ENCODE measurements around the gene SUPT3H.

SUPT3H gene

DNA sequence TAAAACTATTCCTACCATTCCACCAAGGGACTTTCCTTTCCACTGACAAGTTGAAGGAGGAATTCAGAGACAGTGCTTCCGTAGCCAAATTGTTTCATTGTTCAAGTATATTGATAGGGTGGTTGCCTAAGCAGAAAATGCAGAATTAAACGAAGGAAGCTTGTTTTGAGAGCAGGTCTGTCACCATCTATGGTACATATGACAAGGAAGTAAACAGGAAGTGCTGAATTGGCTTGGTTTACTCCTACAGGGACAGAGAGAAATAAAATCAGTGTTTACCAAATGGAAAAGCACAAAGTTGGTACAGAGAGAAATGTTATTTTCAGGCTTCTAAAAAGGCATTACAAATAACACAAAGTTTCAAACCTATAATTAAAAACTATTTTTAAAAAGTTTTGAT, 568.5 kb downstream of the SUPT3H start:
- Histone ChIP-seq H3K9me3 (ENCODE audit: insufficient read depth, low read length) (no peaks in the 10 kb centered on the region), H3K4me3 (ENCODE audit: insufficient read length, low read depth) (no peak overlapping the region), H3K27me3 (ENCODE audit: insufficient read depth, insufficient read length) (no peaks in the 10 kb centered on the region), H3K9ac (ENCODE audit: insufficient read length, low read depth) (no peak overlapping the region), H3K36me3 (ENCODE audit: insufficient read depth, insufficient read length, low read length) (no peaks in the 10 kb centered on the region), H3K4me1 (ENCODE audit: insufficient read depth, insufficient read length) (no peaks in the 10 kb centered on the region)
- TF ChIP-seq YY1 (IDR thresholded peaks at IDR 0.05; ENCODE audit: insufficient read depth, insufficient read length) (no peak), ZNF274 (IDR thresholded peaks at IDR 0.05; ENCODE audit: low read depth, low read length) (no peak), SUZ12 (IDR thresholded peaks at IDR 0.05; ENCODE audit: extremely low read depth, insufficient read depth, insufficient read length) (no peak)
- DNase-seq (ENCODE audit: low read depth, low spot score) = no peak

GRCh38 chr6:44808148-44808547, 569.6 kb downstream of the SUPT3H start:
- no peak for DNase-seq (ENCODE audit: low read depth, low spot score)
- H3K9ac ChIP-seq (ENCODE audit: insufficient read length, low read depth) = no peak overlapping the region
- H3K36me3 ChIP-seq (ENCODE audit: insufficient read depth, insufficient read length, low read length) = no peaks in the 10 kb centered on the region
- TF ChIP-seq ZNF274 (IDR thresholded peaks at IDR 0.05; ENCODE audit: low read depth, low read length) = no peak
- TF ChIP-seq SUZ12 (IDR thresholded peaks at IDR 0.05; ENCODE audit: extremely low read depth, insufficient read depth, insufficient read length) = no peak
- no peak for TF ChIP-seq YY1 (IDR thresholded peaks at IDR 0.05; ENCODE audit: insufficient read depth, insufficient read length)
- H3K4me1 ChIP-seq (ENCODE audit: insufficient read depth, insufficient read length) = no peaks in the 10 kb centered on the region
- no peaks in the 10 kb centered on the region for H3K27me3 ChIP-seq (ENCODE audit: insufficient read depth, insufficient read length)
- no peaks in the 10 kb centered on the region for H3K9me3 ChIP-seq (ENCODE audit: insufficient read depth, low read length)
- no peak overlapping the region for H3K4me3 ChIP-seq (ENCODE audit: insufficient read length, low read depth)

DNA sequence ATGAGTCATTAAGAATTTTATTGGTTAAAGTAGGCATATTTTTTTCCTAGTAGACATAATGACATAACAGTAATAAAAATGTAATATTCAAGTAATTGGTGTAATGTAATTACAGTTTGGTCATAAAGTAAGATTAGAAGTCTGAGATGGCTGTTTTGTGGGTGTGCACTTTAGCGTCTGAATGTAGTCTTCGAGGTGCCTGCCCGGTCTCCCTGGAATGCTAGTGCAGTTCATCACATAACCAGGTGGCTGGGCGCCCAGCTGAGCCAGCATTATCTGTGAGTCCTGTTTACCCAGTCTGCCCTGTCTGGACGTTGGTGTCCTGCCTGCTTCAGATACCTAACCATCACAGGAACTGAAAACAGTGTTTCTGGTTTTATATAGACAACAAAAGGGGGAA, 571.1 kb downstream of the SUPT3H start:
- Histone ChIP-seq H3K4me3 (ENCODE audit: insufficient read length, low read depth) (no peak overlapping the region), H3K27me3 (ENCODE audit: insufficient read depth, insufficient read length) (no peaks in the 10 kb centered on the region), H3K4me1 (ENCODE audit: insufficient read depth, insufficient read length) (no peaks in the 10 kb centered on the region), H3K9me3 (ENCODE audit: insufficient read depth, low read length) (no peaks in the 10 kb centered on the region), H3K9ac (ENCODE audit: insufficient read length, low read depth) (no peak overlapping the region), H3K36me3 (ENCODE audit: insufficient read depth, insufficient read length, low read length) (no peaks in the 10 kb centered on the region)
- no peak for DNase-seq (ENCODE audit: low read depth, low spot score)
- TF ChIP-seq YY1 (IDR thresholded peaks at IDR 0.05; ENCODE audit: insufficient read depth, insufficient read length) (no peak), ZNF274 (IDR thresholded peaks at IDR 0.05; ENCODE audit: low read depth, low read length) (no peak), SUZ12 (IDR thresholded peaks at IDR 0.05; ENCODE audit: extremely low read depth, insufficient read depth, insufficient read length) (no peak)

DNA sequence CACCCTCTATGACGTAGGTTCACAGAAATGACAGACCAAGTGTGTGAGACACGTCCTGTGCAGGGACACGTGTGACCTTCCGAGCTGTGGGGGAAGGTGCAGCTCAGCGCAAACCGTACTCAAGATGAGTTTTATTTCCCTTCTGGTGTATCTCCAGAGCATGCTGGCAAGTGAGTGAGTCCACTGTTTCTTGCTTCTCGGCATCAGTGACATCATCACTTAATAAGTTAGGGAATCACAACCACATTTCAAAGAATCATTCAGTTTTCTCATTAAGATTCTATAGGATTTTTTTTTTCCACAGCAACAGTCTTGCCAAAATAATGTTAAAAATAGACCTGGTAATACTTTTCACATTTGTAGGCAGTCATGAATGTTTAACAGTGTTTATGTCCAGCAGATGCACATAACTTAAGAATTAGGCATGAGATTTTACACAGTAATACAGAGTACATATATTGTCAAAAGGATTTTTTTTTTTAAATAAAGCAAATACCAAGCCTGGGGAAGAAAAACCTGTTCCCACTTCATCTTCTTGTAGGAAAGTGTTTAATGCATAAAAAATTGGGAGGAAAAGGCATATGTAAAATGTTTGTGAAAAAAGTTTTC, 572.4 kb downstream of the SUPT3H start:
- no peaks in the 10 kb centered on the region for H3K4me1 ChIP-seq (ENCODE audit: insufficient read depth, insufficient read length)
- no peak overlapping the region for H3K9ac ChIP-seq (ENCODE audit: insufficient read length, low read depth)
- no peak for DNase-seq (ENCODE audit: low read depth, low spot score)
- H3K4me3 ChIP-seq (ENCODE audit: insufficient read length, low read depth) = no peak overlapping the region
- no peaks in the 10 kb centered on the region for H3K27me3 ChIP-seq (ENCODE audit: insufficient read depth, insufficient read length)
- H3K9me3 ChIP-seq (ENCODE audit: insufficient read depth, low read length) = no peaks in the 10 kb centered on the region
- TF ChIP-seq YY1 (IDR thresholded peaks at IDR 0.05; ENCODE audit: insufficient read depth, insufficient read length) = no peak
- no peak for TF ChIP-seq ZNF274 (IDR thresholded peaks at IDR 0.05; ENCODE audit: low read depth, low read length)
- no peak for TF ChIP-seq SUZ12 (IDR thresholded peaks at IDR 0.05; ENCODE audit: extremely low read depth, insufficient read depth, insufficient read length)
- H3K36me3 ChIP-seq (ENCODE audit: insufficient read depth, insufficient read length, low read length) = no peaks in the 10 kb centered on the region

DNA sequence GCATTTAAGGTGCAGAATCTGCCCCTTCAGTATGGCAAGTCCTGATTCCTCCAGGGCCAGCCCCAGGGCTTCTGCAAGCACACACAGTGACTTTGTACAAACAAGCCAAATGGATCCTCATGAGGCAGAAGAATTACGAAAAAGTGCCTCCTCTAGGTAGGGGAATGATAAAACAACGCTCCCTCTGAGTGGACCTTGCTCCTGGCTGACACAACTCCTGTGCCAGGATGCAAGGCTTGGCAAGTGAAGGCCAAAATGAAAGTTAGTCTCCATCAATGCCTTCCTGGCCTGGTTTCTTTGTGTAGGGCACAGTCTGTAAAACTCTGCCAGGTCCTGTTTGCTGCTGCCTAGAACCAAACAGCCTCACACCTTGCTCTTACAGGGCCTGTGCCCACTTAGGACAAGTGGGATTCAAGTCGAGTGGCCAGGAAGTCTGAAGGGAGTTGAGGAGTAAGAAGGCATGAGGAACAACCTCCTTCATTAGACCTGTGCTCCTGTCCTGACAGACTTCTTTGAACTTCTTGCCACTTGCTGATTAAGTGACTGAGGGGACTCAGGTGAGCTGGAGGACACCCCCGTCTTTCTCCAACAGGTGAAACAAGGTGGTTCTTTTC, 573.1 kb downstream of the SUPT3H start:
- Histone ChIP-seq H3K9ac (ENCODE audit: insufficient read length, low read depth) (no peak overlapping the region), H3K36me3 (ENCODE audit: insufficient read depth, insufficient read length, low read length) (no peaks in the 10 kb centered on the region), H3K27me3 (ENCODE audit: insufficient read depth, insufficient read length) (no peaks in the 10 kb centered on the region), H3K9me3 (ENCODE audit: insufficient read depth, low read length) (no peaks in the 10 kb centered on the region), H3K4me1 (ENCODE audit: insufficient read depth, insufficient read length) (no peaks in the 10 kb centered on the region), H3K4me3 (ENCODE audit: insufficient read length, low read depth) (no peak overlapping the region)
- no peak for DNase-seq (ENCODE audit: low read depth, low spot score)
- no peak for TF ChIP-seq SUZ12 (IDR thresholded peaks at IDR 0.05; ENCODE audit: extremely low read depth, insufficient read depth, insufficient read length)
- TF ChIP-seq YY1 (IDR thresholded peaks at IDR 0.05; ENCODE audit: insufficient read depth, insufficient read length) = no peak
- TF ChIP-seq ZNF274 (IDR thresholded peaks at IDR 0.05; ENCODE audit: low read depth, low read length) = no peak

DNA sequence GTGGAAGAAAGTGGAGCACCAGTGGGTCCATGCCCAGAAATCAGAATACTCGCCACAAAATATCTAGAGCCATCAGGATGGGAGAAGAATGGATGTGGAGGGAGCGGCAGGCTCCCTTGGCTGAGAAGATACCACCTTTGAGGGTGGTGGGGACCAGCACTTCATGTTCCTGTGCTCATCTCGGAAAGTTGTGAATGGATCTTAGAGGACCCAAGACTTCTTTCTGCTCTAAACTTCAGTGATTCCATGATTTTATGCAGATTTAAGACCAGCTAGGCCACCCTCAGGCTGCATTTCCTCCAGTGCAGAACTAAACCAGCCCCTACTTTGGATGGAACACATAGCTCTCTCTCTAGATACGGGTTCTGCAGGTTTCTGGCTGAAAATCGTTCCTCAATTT, 573.7 kb downstream of the SUPT3H start:
- no peaks in the 10 kb centered on the region for H3K4me1 ChIP-seq (ENCODE audit: insufficient read depth, insufficient read length)
- H3K9me3 ChIP-seq (ENCODE audit: insufficient read depth, low read length) = no peaks in the 10 kb centered on the region
- H3K36me3 ChIP-seq (ENCODE audit: insufficient read depth, insufficient read length, low read length) = no peaks in the 10 kb centered on the region
- DNase-seq (ENCODE audit: low read depth, low spot score) = no peak
- no peaks in the 10 kb centered on the region for H3K27me3 ChIP-seq (ENCODE audit: insufficient read depth, insufficient read length)
- no peak overlapping the region for H3K9ac ChIP-seq (ENCODE audit: insufficient read length, low read depth)
- no peak overlapping the region for H3K4me3 ChIP-seq (ENCODE audit: insufficient read length, low read depth)
- TF ChIP-seq SUZ12 (IDR thresholded peaks at IDR 0.05; ENCODE audit: extremely low read depth, insufficient read depth, insufficient read length) (no peak), YY1 (IDR thresholded peaks at IDR 0.05; ENCODE audit: insufficient read depth, insufficient read length) (no peak)

- H3K4me3 ChIP-seq (ENCODE audit: insufficient read length, low read depth) = no peak overlapping the region
- TF ChIP-seq YY1 (IDR thresholded peaks at IDR 0.05; ENCODE audit: insufficient read depth, insufficient read length) = no peak
- no peak for TF ChIP-seq SUZ12 (IDR thresholded peaks at IDR 0.05; ENCODE audit: extremely low read depth, insufficient read depth, insufficient read length)
- TF ChIP-seq ZNF274 (IDR thresholded peaks at IDR 0.05; ENCODE audit: low read depth, low read length) = no peak
- H3K27me3 ChIP-seq (ENCODE audit: insufficient read depth, insufficient read length) = peaks cover 2% of the 10 kb centered on the region
- H3K4me1 ChIP-seq (ENCODE audit: insufficient read depth, insufficient read length) = no peaks in the 10 kb centered on the region
- H3K9me3 ChIP-seq (ENCODE audit: insufficient read depth, low read length) = no peaks in the 10 kb centered on the region
- H3K9ac ChIP-seq (ENCODE audit: insufficient read length, low read depth) = no peak overlapping the region
- H3K36me3 ChIP-seq (ENCODE audit: insufficient read depth, insufficient read length, low read length) = no peaks in the 10 kb centered on the region
- no peak for DNase-seq (ENCODE audit: low read depth, low spot score)
Observed at GRCh38 chr6:44800784-44801592, 576.7 kb downstream of the SUPT3H start.
